SK-N-SH (cell line): ENCODE results near the gene VPS16. TPM values are rescaled to one million over a fixed set of nuclear protein-coding genes. Genes with fewer than 3 reads are reported as not detected.

Experiments
- CTCF ChIA-PET: fragments of 300-600, 350-600 bp; formaldehyde crosslinking; extraction: SDS; loops from one replicate; lab custom pipeline; 2021; lab: Yijun Ruan, JAX
- POLR2A ChIA-PET: fragments of 350-600 bp; sonication (Branson Sonifier 250); formaldehyde crosslinking; extraction: SDS; loops from one replicate; lab custom pipeline; 2020; ENCODE audit warnings: antibody characterized with exemption, inconsistent platforms; lab: Yijun Ruan, JAX
- DNase-seq: peaks from one replicate; pipeline ENCODE4 v3.0.0; 2012
- H2AFZ ChIP-seq: fragments of 200-600 bp; sonication (generic); 2 replicates; pipeline ENCODE4 v1.8.1; 2016; ENCODE audit warnings: antibody characterized with exemption, mild to moderate bottlenecking, low read depth
- H3F3A ChIP-seq: fragments of 200-600 bp; sonication (generic); replicated peaks from 2 replicates; pipeline ENCODE3; 2016; ENCODE audit warnings: antibody characterized with exemption, mild to moderate bottlenecking; ENCODE audit not compliant: insufficient read depth
- H3K27ac ChIP-seq, 2 experiments: fragments of 200-500 bp in 1 of 2; fragments of 200-600 bp in 1 of 2; sonication (Bioruptor generic) in 1 of 2; sonication (generic), shearing (Covaris generic) in 1 of 2; 2 replicates each; pipeline versions ENCODE4 v1.5.1 to v1.6.1; 2014 to 2016; ENCODE audit warnings: low read depth in 2 of 2, inconsistent platforms in 1 of 2, low read length in 1 of 2, mild to moderate bottlenecking in 1 of 2, mixed read lengths in 1 of 2
- H3K27me3 ChIP-seq: fragments of 200-600 bp; sonication (generic), shearing (Covaris generic); 2 replicates; pipeline ENCODE4 v1.6.1; 2016; ENCODE audit warnings: mixed run types; ENCODE audit not compliant: insufficient read depth
- H3K36me3 ChIP-seq, 2 experiments: fragments of 200-500 bp in 1 of 2; fragments of 200-600 bp in 1 of 2; sonication (Bioruptor generic) in 1 of 2; sonication (generic) in 1 of 2; replicated peaks in 1 of 2; 2 replicates each; pipeline versions ENCODE3 to v1.5.1; 2014 to 2016; ENCODE audit warnings: low read length in 1 of 2, mild to moderate bottlenecking in 1 of 2; ENCODE audit not compliant: insufficient read depth in 2 of 2, control insufficient read depth in 1 of 2
- H3K4me1 ChIP-seq, 2 experiments: fragments of 200-500 bp in 1 of 2; fragments of 200-600 bp in 1 of 2; sonication (Bioruptor generic) in 1 of 2; sonication (generic), shearing (Covaris generic) in 1 of 2; 2 replicates each; pipeline versions ENCODE4 v1.5.1 to v1.6.1; 2014 to 2016; ENCODE audit warnings: low read depth in 1 of 2, low read length in 1 of 2, mixed run types in 1 of 2; ENCODE audit not compliant: insufficient read depth in 2 of 2, control insufficient read depth in 1 of 2
- H3K4me2 ChIP-seq: fragments of 200-600 bp; sonication (generic), shearing (Covaris generic); 2 replicates; pipeline ENCODE4 v1.6.1; 2017; ENCODE audit warnings: mixed run types
- H3K4me3 ChIP-seq, 2 experiments: fragments of 200-500 bp in 1 of 2; fragments of 200-600 bp in 1 of 2; sonication (Bioruptor generic) in 1 of 2; sonication (generic), shearing (Covaris generic) in 1 of 2; 2 replicates each; pipeline versions ENCODE4 v1.5.1 to v1.8.1; 2014 to 2016; ENCODE audit warnings: low read depth in 2 of 2, inconsistent platforms in 1 of 2, low read length in 1 of 2, mild to moderate bottlenecking in 1 of 2, mixed read lengths in 1 of 2, moderate library complexity in 1 of 2
- H3K79me2 ChIP-seq: fragments of 200-600 bp; sonication (generic); 2 replicates; pipeline ENCODE4 v1.8.1; 2017; ENCODE audit warnings: mild to moderate bottlenecking; ENCODE audit not compliant: insufficient read depth
- H3K9ac ChIP-seq: fragments of 200-600 bp; sonication (generic); 2 replicates; pipeline ENCODE4 v1.6.1; 2017; ENCODE audit warnings: mixed run types
- H3K9me2 ChIP-seq: fragments of 200-600 bp; sonication (generic); 2 replicates; pipeline ENCODE4 v1.6.1; 2017; ENCODE audit warnings: mixed run types
- H3K9me3 ChIP-seq: fragments of 200-600 bp; sonication (generic); 2 replicates; pipeline ENCODE4 v1.6.1; 2017; ENCODE audit warnings: mixed run types, mild to moderate bottlenecking, moderate library complexity
- H4K20me1 ChIP-seq: fragments of 200-600 bp; sonication (generic); 2 replicates; pipeline ENCODE4 v1.6.1; 2017; ENCODE audit warnings: mild to moderate bottlenecking, mixed run types; ENCODE audit not compliant: insufficient read depth
- CHD2 ChIP-seq: fragments of 150-350 bp; IDR thresholded peaks from 2 replicates; pipeline ENCODE4 v1.6.1; 2018; ENCODE audit warnings: low read length; ENCODE audit not compliant: partially characterized antibody
- EP300 ChIP-seq, 2 experiments: IDR thresholded peaks; 2 replicates each; pipeline versions ENCODE4 v1.4.0 to v1.6.1; 2012; ENCODE audit warnings: borderline replicate concordance in 1 of 2, low read depth in 1 of 2, low read length in 1 of 2
- EZH2phosphoT487 ChIP-seq: fragments of 200-600 bp; sonication (generic); IDR thresholded peaks from 2 replicates; pipeline ENCODE4 v1.6.1; 2017; ENCODE audit warnings: low read depth, mixed run types, mild to moderate bottlenecking, antibody characterized with exemption, moderate library complexity, borderline replicate concordance
- JUND ChIP-seq: IDR thresholded peaks from 2 replicates; pipeline ENCODE4 v1.4.0; 2012
- NRF1 ChIP-seq: IDR thresholded peaks from 2 replicates; pipeline ENCODE4 v1.6.1; 2012; ENCODE audit warnings: low read depth, mild to moderate bottlenecking, low read length
- RCOR1 ChIP-seq: fragments of 150-350 bp; IDR thresholded peaks from 2 replicates; pipeline ENCODE4 v1.6.1; 2017; ENCODE audit warnings: antibody characterized with exemption, low read length
- RFX5 ChIP-seq: IDR thresholded peaks from 2 replicates; pipeline ENCODE4 v1.6.1; 2012; ENCODE audit warnings: mild to moderate bottlenecking, improper control_type of control experiment, low read length
- RXRA ChIP-seq: IDR thresholded peaks from 2 replicates; pipeline ENCODE4 v1.4.0; 2012; ENCODE audit warnings: low read depth, mild to moderate bottlenecking, borderline replicate concordance
- SIN3A ChIP-seq: IDR thresholded peaks from 2 replicates; pipeline ENCODE4 v1.6.1; 2012; ENCODE audit warnings: low read depth, mild to moderate bottlenecking, low read length, moderate library complexity, borderline replicate concordance
- SMC3 ChIP-seq: IDR thresholded peaks from 2 replicates; pipeline ENCODE4 v1.6.1; 2012; ENCODE audit warnings: low read depth, low read length, improper control_type of control experiment
- WGBS: methylation state at CpG from one replicate; pipeline ENCODE4 v1.1.6; 2017; ENCODE audit warnings: low lambda C conversion rate; 5-methylcytosine and 5-hydroxymethylcytosine counted together
- polyA plus RNA-seq, 3 experiments: library from polyadenylated mRNA; depleted of rRNA; stranded (reverse); fragments of >200 nt; gene quantifications; 2 replicates each; pipeline ENCODE4 v1.2.3, GENCODE V29; 2012
- TF ChIP-seq, protein P1 (sequence below): IDR thresholded peaks from 2 replicates; pipeline ENCODE4 v1.4.0; 2012; ENCODE audit warnings: low read depth, borderline replicate concordance
- TF ChIP-seq, protein P2 (sequence below): IDR thresholded peaks from 2 replicates; pipeline ENCODE4 v1.6.1; 2012; ENCODE audit warnings: mild to moderate bottlenecking, low read depth, low read length, moderate library complexity

VPS16 gene
- polyA plus RNA-seq, 1 of the 3 experiments (the other 2 are of a cell fraction) = 62.0 TPM

DNA sequence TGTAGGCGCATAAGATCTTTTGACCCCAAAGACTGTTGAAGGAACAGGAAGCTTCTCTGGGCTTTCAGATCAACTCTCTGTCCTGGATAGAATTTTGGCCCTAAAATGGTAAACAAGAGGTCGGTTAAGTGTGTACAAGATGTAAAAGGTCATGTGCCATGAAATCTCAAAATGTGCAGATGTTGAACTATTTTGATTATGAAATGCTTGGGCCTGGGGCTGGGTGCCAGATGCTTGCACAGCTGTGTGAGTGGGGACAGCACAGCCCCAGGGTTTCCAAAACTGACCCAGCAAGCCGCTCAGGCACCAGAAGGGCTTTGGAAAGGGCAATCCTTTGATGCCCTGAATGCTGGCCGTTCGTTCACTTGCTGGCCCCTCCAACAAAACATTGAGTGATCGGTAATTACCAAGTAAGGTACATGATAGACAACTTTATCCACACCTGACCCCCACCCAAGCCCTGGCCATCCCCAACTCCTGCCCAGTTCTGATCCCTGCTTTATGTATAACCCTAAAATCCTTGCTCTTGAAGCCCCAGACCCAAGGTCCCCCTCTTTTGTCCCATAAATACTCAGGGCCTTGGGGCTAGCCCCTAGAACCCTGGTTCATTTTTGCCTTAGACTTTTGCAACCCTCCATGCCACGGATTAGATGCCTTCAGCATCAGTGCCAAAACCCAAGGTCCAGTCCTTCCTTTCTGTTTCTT lies 22.5 kb upstream of the VPS16 start:
- H3K36me3 ChIP-seq = no peaks in the 10 kb centered on the region
- no peaks in the 10 kb centered on the region for H4K20me1 ChIP-seq
- H3K27me3 ChIP-seq = no peaks in the 10 kb centered on the region
- peak; percentile 9 for DNase-seq
- no peaks in the 10 kb centered on the region for H3K9me3 ChIP-seq
- H3K4me3 ChIP-seq = no peak overlapping the region
- no peak overlapping the region for H3K4me2 ChIP-seq
- ChIA-PET POLR2A (no interaction called here), CTCF (no interaction called here)
- TF ChIP-seq CHD2 (no peak), EP300 (IDR thresholded peaks at IDR 0.05; ENCODE audit: borderline replicate concordance in 1 of 2, low read depth in 1 of 2, low read length in 1 of 2) (no peak), RCOR1 (no peak), NRF1 (no peak), JUND (no peak), EZH2phosphoT487 (no peak), SMC3 (no peak), SIN3A (no peak), RXRA (no peak), RFX5 (no peak)
- TF ChIP-seq, protein P1, sequence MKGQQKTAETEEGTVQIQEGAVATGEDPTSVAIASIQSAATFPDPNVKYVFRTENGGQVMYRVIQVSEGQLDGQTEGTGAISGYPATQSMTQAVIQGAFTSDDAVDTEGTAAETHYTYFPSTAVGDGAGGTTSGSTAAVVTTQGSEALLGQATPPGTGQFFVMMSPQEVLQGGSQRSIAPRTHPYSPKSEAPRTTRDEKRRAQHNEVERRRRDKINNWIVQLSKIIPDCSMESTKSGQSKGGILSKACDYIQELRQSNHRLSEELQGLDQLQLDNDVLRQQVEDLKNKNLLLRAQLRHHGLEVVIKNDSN = no peak
- TF ChIP-seq, protein P2, sequence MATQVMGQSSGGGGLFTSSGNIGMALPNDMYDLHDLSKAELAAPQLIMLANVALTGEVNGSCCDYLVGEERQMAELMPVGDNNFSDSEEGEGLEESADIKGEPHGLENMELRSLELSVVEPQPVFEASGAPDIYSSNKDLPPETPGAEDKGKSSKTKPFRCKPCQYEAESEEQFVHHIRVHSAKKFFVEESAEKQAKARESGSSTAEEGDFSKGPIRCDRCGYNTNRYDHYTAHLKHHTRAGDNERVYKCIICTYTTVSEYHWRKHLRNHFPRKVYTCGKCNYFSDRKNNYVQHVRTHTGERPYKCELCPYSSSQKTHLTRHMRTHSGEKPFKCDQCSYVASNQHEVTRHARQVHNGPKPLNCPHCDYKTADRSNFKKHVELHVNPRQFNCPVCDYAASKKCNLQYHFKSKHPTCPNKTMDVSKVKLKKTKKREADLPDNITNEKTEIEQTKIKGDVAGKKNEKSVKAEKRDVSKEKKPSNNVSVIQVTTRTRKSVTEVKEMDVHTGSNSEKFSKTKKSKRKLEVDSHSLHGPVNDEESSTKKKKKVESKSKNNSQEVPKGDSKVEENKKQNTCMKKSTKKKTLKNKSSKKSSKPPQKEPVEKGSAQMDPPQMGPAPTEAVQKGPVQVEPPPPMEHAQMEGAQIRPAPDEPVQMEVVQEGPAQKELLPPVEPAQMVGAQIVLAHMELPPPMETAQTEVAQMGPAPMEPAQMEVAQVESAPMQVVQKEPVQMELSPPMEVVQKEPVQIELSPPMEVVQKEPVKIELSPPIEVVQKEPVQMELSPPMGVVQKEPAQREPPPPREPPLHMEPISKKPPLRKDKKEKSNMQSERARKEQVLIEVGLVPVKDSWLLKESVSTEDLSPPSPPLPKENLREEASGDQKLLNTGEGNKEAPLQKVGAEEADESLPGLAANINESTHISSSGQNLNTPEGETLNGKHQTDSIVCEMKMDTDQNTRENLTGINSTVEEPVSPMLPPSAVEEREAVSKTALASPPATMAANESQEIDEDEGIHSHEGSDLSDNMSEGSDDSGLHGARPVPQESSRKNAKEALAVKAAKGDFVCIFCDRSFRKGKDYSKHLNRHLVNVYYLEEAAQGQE = no peak
- no peaks in the 10 kb centered on the region for H3K79me2 ChIP-seq
- H3K4me1 ChIP-seq = peaks cover 14 to 18% of the 10 kb centered on the region in 2 experiments; a peak in 2 of 4 replicates
- no peak overlapping the region for H3K9ac ChIP-seq
- 92% methylated on average over 7 of the region's 7 CpGs for WGBS
- H3K9me2 ChIP-seq = no peaks in the 10 kb centered on the region
- H2AFZ ChIP-seq = no peak overlapping the region
- no peak overlapping the region for H3K27ac ChIP-seq
- peaks cover 13% of the 10 kb centered on the region for H3F3A ChIP-seq
